GM12878 (cell line): ENCODE measurements around the gene PLXND1. TPM values are rescaled to one million over a fixed set of nuclear protein-coding genes. Genes with fewer than 3 reads are reported as not detected.

Experiments used
- BCL3 ChIP-seq: IDR thresholded peaks from 2 replicates; pipeline ENCODE4 v1.6.1; 2011; ENCODE audit warnings: borderline replicate concordance, low read depth, mild to moderate bottlenecking, moderate library complexity, low read length; ENCODE audit not compliant: insufficient read depth, poor library complexity, severe bottlenecking
- BHLHE40 ChIP-seq, 2 experiments: fragments of 450-650 bp in 1 of 2; IDR thresholded peaks; 2 replicates each; pipeline ENCODE4 v1.6.1; 2011 to 2017; ENCODE audit warnings: low read depth in 2 of 2, borderline replicate concordance in 1 of 2, improper control_type of control experiment in 1 of 2, low read length in 1 of 2, mild to moderate bottlenecking in 1 of 2
- CBX5 ChIP-seq: sonication (generic); IDR thresholded peaks from 2 replicates; pipeline ENCODE4 v1.6.1; 2016; ENCODE audit warnings: low read depth, moderate library complexity, mild to moderate bottlenecking, inconsistent platforms
- CHD1 ChIP-seq: IDR thresholded peaks from 2 replicates; pipeline ENCODE4 v1.6.1; 2012; ENCODE audit warnings: low read depth, low read length, improper control_type of control experiment
- E4F1 ChIP-seq: fragments of 450-650 bp; IDR thresholded peaks from 2 replicates; pipeline ENCODE4 v1.6.1; 2018; ENCODE audit warnings: borderline replicate concordance, mild to moderate bottlenecking; ENCODE audit not compliant: partially characterized antibody
- EED ChIP-seq: sonication (generic); IDR thresholded peaks from 2 replicates; pipeline ENCODE4 v1.6.1; 2016; ENCODE audit warnings: antibody characterized with exemption, low read depth
- ETV6 ChIP-seq, 2 experiments: fragments of 450-650 bp in 1 of 2; IDR thresholded peaks in 1 of 2; conservative IDR thresholded peaks in 1 of 2; 2 replicates each; pipeline ENCODE4 v1.6.1; 2014; ENCODE audit warnings: antibody characterized with exemption in 1 of 2, borderline replicate concordance in 1 of 2, low read depth in 1 of 2, mild to moderate bottlenecking in 1 of 2, moderate library complexity in 1 of 2
- HCFC1 ChIP-seq: fragments of 150-350 bp; IDR thresholded peaks from 2 replicates; pipeline ENCODE4 v1.6.1; 2014; ENCODE audit warnings: low read length
- IKZF2 ChIP-seq, 2 experiments: fragments of 450-650 bp; IDR thresholded peaks; 2 replicates each; pipeline ENCODE4 v1.6.1; 2017; ENCODE audit warnings: mild to moderate bottlenecking in 2 of 2, moderate library complexity in 2 of 2
- MLLT1 ChIP-seq: fragments of 450-650 bp; IDR thresholded peaks from 2 replicates; pipeline ENCODE4 v1.6.1; 2016; ENCODE audit warnings: mild to moderate bottlenecking
- PKNOX1 ChIP-seq: fragments of 450-650 bp; IDR thresholded peaks from 2 replicates; pipeline ENCODE4 v1.6.1; 2016; ENCODE audit warnings: mild to moderate bottlenecking
- POLR2A ChIP-seq: IDR thresholded peaks from 2 replicates; pipeline ENCODE4 v1.6.1; 2011; ENCODE audit warnings: low read depth, mild to moderate bottlenecking, low read length
- SMC3 ChIP-seq: IDR thresholded peaks from 2 replicates; pipeline ENCODE4 v1.6.1; 2011; ENCODE audit warnings: low read length, improper control_type of control experiment, borderline replicate concordance
- SPI1 ChIP-seq: IDR thresholded peaks from 2 replicates; pipeline ENCODE4 v1.6.1; 2011; ENCODE audit warnings: low read depth, mild to moderate bottlenecking, low read length, moderate library complexity, borderline replicate concordance; ENCODE audit not compliant: insufficient read depth
- STAT1 ChIP-seq: fragments of 450-650 bp; conservative IDR thresholded peaks from 2 replicates; pipeline ENCODE4 v1.6.1; 2014; ENCODE audit warnings: antibody characterized with exemption, mild to moderate bottlenecking
- SUZ12 ChIP-seq: fragments of 200-600 bp; sonication (generic); IDR thresholded peaks from one replicate; pipeline ENCODE4 v1.6.1; 2018; ENCODE audit warnings: antibody characterized with exemption, mild to moderate bottlenecking; ENCODE audit not compliant: unreplicated experiment
- TARDBP ChIP-seq: IDR thresholded peaks from 2 replicates; pipeline ENCODE4 v1.6.1; 2016; ENCODE audit warnings: borderline replicate concordance
- ZBTB4 ChIP-seq: fragments of 450-650 bp; formaldehyde crosslinking; IDR thresholded peaks from 2 replicates; pipeline ENCODE4 v1.4.0; 2022; ENCODE audit warnings: mild to moderate bottlenecking, moderate library complexity
- polyA plus RNA-seq, 11 experiments: library from polyadenylated mRNA; depleted of rRNA in 4 of 11; unstranded in 6 of 11; stranded (reverse) in 5 of 11; fragments of >200 nt; fragmentation: Nextera tagmentation in 4 of 11; fragmentation: Illumina TruSeq in 1 of 11; extraction: Ambion mirVana in 4 of 11; extraction: Trizol in 1 of 11; gene quantifications; 1 replicate in 1 of 11; 2 replicates in 10 of 11; pipeline versions ENCODE4 v1.2.1 to v1.2.3, GENCODE V29; 2011 to 2016; ENCODE audit warnings: inconsistent platforms in 2 of 11, missing spikeins in 2 of 11, low read depth in 1 of 11
- total RNA-seq, 4 experiments: library from RNA; depleted of rRNA in 3 of 4; stranded (reverse); fragments of >200 nt in 3 of 4; fragmentation: Illumina TruSeq in 1 of 4; extraction: Trizol in 1 of 4; gene quantifications; 2 replicates each; pipeline versions ENCODE4 v1.2.1 to v1.2.3, GENCODE V29; 2013 to 2021
- TF ChIP-seq, protein P1 (sequence below): fragments of 150-350 bp; IDR thresholded peaks from 2 replicates; pipeline ENCODE4 v1.6.1; 2014; ENCODE audit warnings: mild to moderate bottlenecking, low read depth, low read length

The PLXND1 gene
- total and polyA plus RNA-seq, 10 of the 15 experiments (the other 5 are each of a cell fraction or from before 2014, with no cell fraction given) = 0.01 to 2.3 (median 0.72) TPM; not detected in 7

GRCh38 chr3:129616713-129617112 lies 10.2 kb upstream of the PLXND1 start (continued):
- TF ChIP-seq E4F1 = no peak
- no peak for TF ChIP-seq ZBTB4 (CRISPR knock-in tag)
- TF ChIP-seq EED = peak; percentile 86
- TF ChIP-seq, protein P1, sequence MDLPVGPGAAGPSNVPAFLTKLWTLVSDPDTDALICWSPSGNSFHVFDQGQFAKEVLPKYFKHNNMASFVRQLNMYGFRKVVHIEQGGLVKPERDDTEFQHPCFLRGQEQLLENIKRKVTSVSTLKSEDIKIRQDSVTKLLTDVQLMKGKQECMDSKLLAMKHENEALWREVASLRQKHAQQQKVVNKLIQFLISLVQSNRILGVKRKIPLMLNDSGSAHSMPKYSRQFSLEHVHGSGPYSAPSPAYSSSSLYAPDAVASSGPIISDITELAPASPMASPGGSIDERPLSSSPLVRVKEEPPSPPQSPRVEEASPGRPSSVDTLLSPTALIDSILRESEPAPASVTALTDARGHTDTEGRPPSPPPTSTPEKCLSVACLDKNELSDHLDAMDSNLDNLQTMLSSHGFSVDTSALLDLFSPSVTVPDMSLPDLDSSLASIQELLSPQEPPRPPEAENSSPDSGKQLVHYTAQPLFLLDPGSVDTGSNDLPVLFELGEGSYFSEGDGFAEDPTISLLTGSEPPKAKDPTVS = no peak
- TF ChIP-seq CHD1 = no peak
- TF ChIP-seq SPI1 = no peak
- no peak for TF ChIP-seq TARDBP
- no peak for TF ChIP-seq BHLHE40 (IDR thresholded peaks at IDR 0.05; ENCODE audit: borderline replicate concordance in 1 of 2, low read depth in 2 of 2, low read length in 1 of 2)
- no peak for TF ChIP-seq HCFC1
- no peak for TF ChIP-seq ETV6 (conservative IDR thresholded peaks at IDR 0.05 in 1 of 2, IDR thresholded peaks at IDR 0.05 in 1 of 2; ENCODE audit: borderline replicate concordance in 1 of 2, low read depth in 1 of 2)
- no peak for TF ChIP-seq PKNOX1
- TF ChIP-seq SMC3 = no peak
- TF ChIP-seq CBX5 = no peak
- no peak for TF ChIP-seq SUZ12
- no peak for TF ChIP-seq STAT1
- no peak for TF ChIP-seq POLR2A
- no peak for TF ChIP-seq BCL3
- TF ChIP-seq IKZF2 (IDR thresholded peaks at IDR 0.05) = peak in 1 of 2 experiments; percentile 48; a peak in 1 of 4 replicates
- TF ChIP-seq MLLT1 = no peak
